Spleen (tissue), 7 donors: Measurements from ENCODE around the gene FAN1.

ENCODE experiments used
- POLR2A ChIP-seq, 3 donors: fragments of 450-650 bp; IDR thresholded peaks; one replicate each; pipeline ENCODE4 v1.5.1; 2017; ENCODE audit warnings: antibody characterized with exemption in 3 of 3, mild to moderate bottlenecking in 1 of 3
- POLR2AphosphoS5 ChIP-seq, 3 donors: sonication (generic); formaldehyde crosslinking; IDR thresholded peaks; one replicate each; pipeline ENCODE4 v1.5.1; 2017; ENCODE audit warnings: antibody characterized with exemption in 3 of 3
- TF ChIP-seq, protein P1 (sequence below), 11 experiments: fragments of 200-600 bp in 7 of 11; fragments of 450-650 bp in 4 of 11; sonication (generic) in 4 of 11; IDR thresholded peaks in 8 of 11; conservative IDR thresholded peaks in 3 of 11; 1 replicate in 7 of 11; 2 replicates in 4 of 11; pipeline versions ENCODE4 v1.4.0 to v1.8.0; 2016 to 2021; ENCODE audit warnings: antibody characterized with exemption in 11 of 11, inconsistent platforms in 4 of 11, mild to moderate bottlenecking in 1 of 11
- donor health status: DM: no; HTN: no; CAD: no; lungs with moderate emphysema.
- donor health status: DM: no; HTN: no; CAD: no.
- donor health status: DM: no; HTN: no; CAD: no.

DNA sequence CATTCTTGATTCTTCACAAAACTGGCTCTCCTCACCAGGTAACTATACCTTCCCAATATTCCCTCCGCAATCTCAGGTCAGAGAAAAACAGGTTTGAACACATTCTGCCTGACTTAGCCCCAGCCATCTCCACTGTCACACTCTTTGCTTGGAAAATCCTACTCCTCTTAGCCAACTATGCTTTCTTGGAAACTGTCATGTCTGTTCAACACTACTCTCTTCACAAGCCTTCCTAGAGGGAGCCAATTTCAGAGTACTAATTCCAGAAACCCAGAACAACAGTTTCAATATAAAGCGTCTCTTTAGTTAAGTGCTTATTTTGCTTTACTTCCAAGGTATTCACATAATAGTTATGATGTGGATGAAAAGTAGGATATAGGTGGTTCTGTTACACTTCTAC is 66.0 kb downstream of the FAN1 start:
- TF ChIP-seq, protein P1, sequence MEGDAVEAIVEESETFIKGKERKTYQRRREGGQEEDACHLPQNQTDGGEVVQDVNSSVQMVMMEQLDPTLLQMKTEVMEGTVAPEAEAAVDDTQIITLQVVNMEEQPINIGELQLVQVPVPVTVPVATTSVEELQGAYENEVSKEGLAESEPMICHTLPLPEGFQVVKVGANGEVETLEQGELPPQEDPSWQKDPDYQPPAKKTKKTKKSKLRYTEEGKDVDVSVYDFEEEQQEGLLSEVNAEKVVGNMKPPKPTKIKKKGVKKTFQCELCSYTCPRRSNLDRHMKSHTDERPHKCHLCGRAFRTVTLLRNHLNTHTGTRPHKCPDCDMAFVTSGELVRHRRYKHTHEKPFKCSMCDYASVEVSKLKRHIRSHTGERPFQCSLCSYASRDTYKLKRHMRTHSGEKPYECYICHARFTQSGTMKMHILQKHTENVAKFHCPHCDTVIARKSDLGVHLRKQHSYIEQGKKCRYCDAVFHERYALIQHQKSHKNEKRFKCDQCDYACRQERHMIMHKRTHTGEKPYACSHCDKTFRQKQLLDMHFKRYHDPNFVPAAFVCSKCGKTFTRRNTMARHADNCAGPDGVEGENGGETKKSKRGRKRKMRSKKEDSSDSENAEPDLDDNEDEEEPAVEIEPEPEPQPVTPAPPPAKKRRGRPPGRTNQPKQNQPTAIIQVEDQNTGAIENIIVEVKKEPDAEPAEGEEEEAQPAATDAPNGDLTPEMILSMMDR (IDR thresholded peaks at IDR 0.05 in 8 of 11, conservative IDR thresholded peaks at IDR 0.05 in 3 of 11) = no peak
- TF ChIP-seq POLR2A (IDR thresholded peaks at IDR 0.05) (no peak), POLR2AphosphoS5 (IDR thresholded peaks at IDR 0.05) (no peak)
